Activated CD8-positive, alpha-beta T cell treated with anti-CD3 and anti-CD28 coated beads, Interleukin-2, amount 10 ng/mL, durations not matched to agents 7 days and 5 days (primary cell): Measurements from ENCODE around the gene TEX54. TPM values are rescaled to one million over a fixed set of nuclear protein-coding genes. Genes with fewer than 3 reads are reported as not detected.
A peak's percentile ranks its signal among the peaks of the same experiment; 100 is the strongest.
"Not testable (repeated sequence)": the region's sequence is repeated elsewhere in the genome, so short reads cannot be mapped to it uniquely, and the experiment has no call there.

Experiments used
- ATAC-seq: fragments of 150-1000 bp; cut with Tn5 transposase; one replicate; pipeline ENCODE4 v1.10.0; 2021; ENCODE audit warnings: moderate library complexity
- CTCF ChIA-PET: fragments of 350-600 bp; sonication (Branson Sonifier 250); formaldehyde crosslinking; loops from one replicate; lab custom pipeline; 2021; ENCODE audit warnings: antibody characterized with exemption; lab: Charles Lee
- POLR2A ChIA-PET: fragments of 350-600 bp; sonication (Branson Sonifier 250); formaldehyde crosslinking; loops from one replicate; lab custom pipeline; 2021; ENCODE audit warnings: antibody characterized with exemption; lab: Charles Lee
- DNase-seq: peaks from one replicate; pipeline ENCODE4 v3.0.0-alpha.2; 2020
- H3K27ac Mint-ChIP-seq: one replicate; pipeline ENCODE4 v1.8.0; 2021; ENCODE audit warnings: mild to moderate bottlenecking, mixed read lengths
- H3K27me3 Mint-ChIP-seq: one replicate; pipeline ENCODE4 v1.8.0; 2021; ENCODE audit warnings: low read depth, mixed read lengths
- H3K36me3 Mint-ChIP-seq: one replicate; pipeline ENCODE4 v1.8.0; 2021; ENCODE audit warnings: low read depth, mixed read lengths
- H3K4me1 Mint-ChIP-seq: one replicate; pipeline ENCODE4 v1.8.0; 2021; ENCODE audit warnings: low read depth, mixed read lengths
- H3K4me3 Mint-ChIP-seq: one replicate; pipeline ENCODE4 v1.8.0; 2021; ENCODE audit warnings: mild to moderate bottlenecking, mixed read lengths
- H3K9me3 Mint-ChIP-seq: one replicate; pipeline ENCODE4 v1.8.0; 2022; ENCODE audit warnings: mixed read lengths; ENCODE audit not compliant: insufficient read depth
- total RNA-seq, 2 experiments: library from RNA; stranded (reverse); gene quantifications; one replicate each; pipeline ENCODE4 v1.2.3, GENCODE V29; 2021

The TEX54 gene
- total RNA-seq, 2 experiments from 2014 or later = not detected

- no peak overlapping the region for H3K27ac Mint-ChIP-seq
- H3K9me3 Mint-ChIP-seq = no peaks in the 10 kb centered on the region
- ATAC-seq (no peak), DNase-seq (no peak)
- H3K4me3 Mint-ChIP-seq = no peak overlapping the region
- POLR2A ChIA-PET = interaction anchor here (1.7 to 3.3 kb wide), 3 partner anchors 19 to 34 kb away, joined by 10 to 12 read pairs (median 11); no protein-coding TSS in a partner anchor
- peaks cover 12% of the 10 kb centered on the region for H3K36me3 Mint-ChIP-seq
- H3K4me1 Mint-ChIP-seq = peaks cover 9% of the 10 kb centered on the region
- CTCF ChIA-PET = interaction anchor here (1.2 to 4.2 kb wide), 4 partner anchors 11 to 88 kb away, joined by 4 to 20 read pairs (median 6); partner anchors contain the start of gene TMEM179B
- no peaks in the 10 kb centered on the region for H3K27me3 Mint-ChIP-seq
These were observed 42.2 kb upstream of the TEX54 start for GRCh38 chr11:62874851-62875250.

DNA sequence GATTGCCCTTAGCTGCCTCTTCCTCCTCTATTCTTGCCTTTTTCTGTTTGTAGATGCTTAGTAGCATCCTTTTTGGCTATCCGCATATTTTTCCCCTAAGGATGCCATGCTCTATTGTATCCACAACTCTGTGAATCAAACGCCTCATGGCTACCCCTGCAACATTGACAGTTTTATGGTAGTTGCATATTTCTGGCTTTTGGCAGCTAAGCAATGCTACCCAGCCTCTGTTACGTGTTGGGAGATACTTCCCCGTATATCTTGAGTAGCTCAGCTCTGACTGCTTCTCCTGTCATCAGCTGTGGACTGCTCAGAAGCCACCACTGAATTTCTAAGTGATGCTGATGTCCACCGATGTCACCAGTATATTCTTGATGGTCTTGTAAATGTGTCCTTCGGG, 33.0 kb upstream of the TEX54 start:
- Mint-ChIP-seq H3K27ac (no peak overlapping the region), H3K4me1 (peaks cover 27% of the 10 kb centered on the region), H3K4me3 (no peak overlapping the region), H3K9me3 (no peaks in the 10 kb centered on the region), H3K36me3 (no peaks in the 10 kb centered on the region), H3K27me3 (no peaks in the 10 kb centered on the region)
- ChIA-PET CTCF (interaction anchor here (5.0 kb wide), 1 partner anchor 78 kb away, joined by 80 read pairs; the partner anchor contains the start of gene TMEM179B), POLR2A (interaction anchor here (0.6 to 5.9 kb wide), 4 partner anchors 10 to 25 kb away, joined by 3 to 68 read pairs (median 14); partner anchors contain the start of genes SLC3A2 and WDR74)
- no peak for ATAC-seq
- no peak for DNase-seq

DNA sequence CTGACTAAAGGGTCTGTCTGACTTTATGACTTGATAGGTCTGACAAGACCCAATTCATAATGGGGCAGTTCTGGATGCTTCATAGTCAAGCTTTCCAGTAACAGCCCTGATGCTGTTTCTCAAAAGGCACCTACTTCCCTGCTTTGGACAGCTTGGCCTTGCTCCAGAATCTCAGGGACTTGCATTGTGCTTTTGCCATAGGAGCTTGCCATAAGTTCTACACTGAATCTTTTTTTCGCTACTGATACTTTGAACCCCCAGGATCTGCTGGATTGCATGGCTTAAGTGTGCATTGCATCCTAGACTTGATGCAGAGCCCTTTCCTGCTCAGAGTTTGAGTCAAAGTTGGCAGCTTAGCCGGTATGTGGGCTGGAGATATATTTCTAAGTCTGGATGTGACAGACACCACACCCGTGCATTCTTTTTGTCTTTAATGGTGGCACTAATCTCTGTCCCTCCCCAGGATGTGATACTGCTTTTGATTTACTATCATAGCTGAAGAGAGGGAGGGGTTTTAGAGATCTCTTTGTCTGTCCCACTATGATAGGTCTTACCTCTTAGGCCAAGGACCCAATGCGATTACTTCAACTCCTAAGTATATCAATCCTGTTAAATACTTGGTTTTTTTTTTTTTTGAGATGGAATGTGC, 31.2 kb upstream of the TEX54 start:
- Mint-ChIP-seq H3K4me1 (peaks cover 41% of the 10 kb centered on the region), H3K27me3 (no peaks in the 10 kb centered on the region), H3K27ac (no peak overlapping the region), H3K4me3 (no peak overlapping the region), H3K9me3 (no peaks in the 10 kb centered on the region), H3K36me3 (peaks cover 5% of the 10 kb centered on the region)
- ATAC-seq (no peak), DNase-seq (no peak)
- ChIA-PET CTCF (interaction anchor here (0.8 to 5.0 kb wide), 17 partner anchors 9 to 439 kb away, joined by 3 to 80 read pairs (median 4); partner anchors contain the start of genes C11orf98, CSKMT, SLC3A2 and TMEM179B), POLR2A (interaction anchor here (0.6 to 5.9 kb wide), 7 partner anchors 8 to 1034 kb away, joined by 3 to 68 read pairs (median 6); partner anchors contain the start of genes SLC3A2 and WDR74)

GRCh38 chr11:62861564-62862192, 29.0 kb upstream of the TEX54 start:
- Mint-ChIP-seq H3K27ac (peak overlapping the region; percentile 60), H3K4me1 (peaks cover 57% of the 10 kb centered on the region)
- CTCF ChIA-PET = interaction anchor here (0.7 to 5.0 kb wide), 13 partner anchors 13 to 437 kb away, joined by 3 to 80 read pairs (median 4); partner anchors contain the start of genes HNRNPUL2, NXF1, POLR2G and SLC3A2
- ATAC-seq, H3K27me3 Mint-ChIP-seq, H3K4me3 Mint-ChIP-seq, DNase-seq, H3K36me3 Mint-ChIP-seq, H3K9me3 Mint-ChIP-seq: not testable (repeated sequence)
- POLR2A ChIA-PET = interaction anchor here (0.7 to 5.9 kb wide), 6 partner anchors 10 to 75 kb away, joined by 3 to 68 read pairs (median 4); partner anchors contain the start of genes SLC3A2, TMEM179B and WDR74

GRCh38 chr11:62860835-62861563, 28.4 kb upstream of the TEX54 start:
- DNase-seq (no peak), ATAC-seq (no peak)
- peaks cover 63% of the 10 kb centered on the region for H3K4me1 Mint-ChIP-seq
- H3K4me3 Mint-ChIP-seq = no peak overlapping the region
- CTCF ChIA-PET = interaction anchor here (0.8 to 5.0 kb wide), 9 partner anchors 14 to 240 kb away, joined by 3 to 80 read pairs (median 4); partner anchors contain the start of genes NXF1, POLR2G and TMEM179B
- POLR2A ChIA-PET = interaction anchor here (1.1 to 5.9 kb wide), 5 partner anchors 9 to 75 kb away, joined by 3 to 68 read pairs (median 5); partner anchors contain the start of genes SLC3A2, TMEM179B and WDR74
- H3K27ac Mint-ChIP-seq = peak overlapping the region; percentile 67
- H3K36me3 Mint-ChIP-seq = peaks cover 10% of the 10 kb centered on the region
- no peaks in the 10 kb centered on the region for H3K9me3 Mint-ChIP-seq
- H3K27me3 Mint-ChIP-seq = no peaks in the 10 kb centered on the region

DNA sequence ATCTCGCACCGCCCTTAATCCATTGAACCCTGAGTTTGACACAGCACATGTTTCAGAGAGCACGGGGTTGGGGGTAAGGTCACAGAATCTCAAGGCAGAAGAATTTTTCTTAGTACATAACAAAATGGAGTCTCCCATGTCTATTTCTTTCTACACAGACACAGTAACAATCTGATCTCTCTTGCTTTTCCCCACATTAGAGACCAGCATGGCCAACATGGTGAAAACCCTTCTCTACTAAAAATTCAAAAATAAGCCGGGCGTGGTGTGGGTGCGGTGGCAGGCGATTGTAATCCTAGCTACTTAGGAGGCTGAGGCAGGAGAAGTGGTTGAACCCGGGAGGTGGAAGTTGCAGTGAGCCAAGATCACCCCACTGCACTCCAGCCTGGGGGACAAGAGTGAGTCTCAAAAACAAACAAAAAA, 26.7 kb upstream of the TEX54 start:
- ATAC-seq, H3K27me3 Mint-ChIP-seq, CTCF ChIA-PET, H3K9me3 Mint-ChIP-seq, POLR2A ChIA-PET, H3K4me3 Mint-ChIP-seq, DNase-seq: not testable (repeated sequence)
- Mint-ChIP-seq H3K27ac (peak overlapping the region; percentile 24), H3K36me3 (peaks cover 26% of the 10 kb centered on the region), H3K4me1 (peaks cover 66% of the 10 kb centered on the region)

- no peak for DNase-seq
- ATAC-seq = no peak
- peaks cover 69% of the 10 kb centered on the region for H3K4me1 Mint-ChIP-seq
- no peaks in the 10 kb centered on the region for H3K27me3 Mint-ChIP-seq
- peak overlapping the region; percentile 62 for H3K4me3 Mint-ChIP-seq
- POLR2A ChIA-PET = interaction anchor here (1.2 to 10.5 kb wide), 4 partner anchors 15 to 72 kb away, joined by 4 to 507 read pairs (median 54); partner anchors contain the start of genes SLC3A2, STX5 and WDR74
- no peaks in the 10 kb centered on the region for H3K9me3 Mint-ChIP-seq
- peak overlapping the region; percentile 28 for H3K27ac Mint-ChIP-seq
- H3K36me3 Mint-ChIP-seq = peaks cover 37% of the 10 kb centered on the region
- CTCF ChIA-PET = interaction anchor here (0.6 to 5.1 kb wide), 5 partner anchors 24 to 434 kb away, joined by 3 to 58 read pairs (median 5); partner anchors contain the start of genes TAF6L and TMEM179B
These were observed 25.6 kb upstream of the TEX54 start for GRCh38 chr11:62858201-62858600.

DNA sequence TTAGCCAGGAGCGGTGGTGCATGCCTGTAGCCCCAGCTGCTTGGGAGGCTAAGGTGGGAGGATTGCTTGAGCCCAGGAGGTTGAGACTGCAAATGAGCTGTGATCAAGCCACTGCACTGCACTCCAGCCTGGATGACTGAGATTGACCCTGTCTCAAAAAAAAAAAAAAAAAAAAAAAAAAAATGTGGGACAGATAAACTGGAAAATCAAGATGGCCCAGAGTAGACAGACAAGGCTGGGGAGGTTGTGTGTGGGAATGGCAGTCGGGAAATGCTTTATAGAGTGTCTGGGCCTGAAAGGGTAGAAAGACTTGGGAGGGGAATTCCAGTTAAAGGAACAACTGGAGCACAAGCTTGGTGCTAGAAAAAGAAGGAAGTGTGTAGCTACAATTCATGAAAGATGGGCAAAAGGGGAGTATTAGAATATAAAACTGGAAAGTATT, 24.9 kb upstream of the TEX54 start:
- H3K4me1 Mint-ChIP-seq = peaks cover 71% of the 10 kb centered on the region
- H3K4me3 Mint-ChIP-seq = peak overlapping the region; percentile 99
- H3K36me3 Mint-ChIP-seq = peaks cover 44% of the 10 kb centered on the region
- DNase-seq = no peak
- no peaks in the 10 kb centered on the region for H3K9me3 Mint-ChIP-seq
- CTCF ChIA-PET = interaction anchor here (0.6 to 5.1 kb wide), 5 partner anchors 24 to 433 kb away, joined by 3 to 58 read pairs (median 5); partner anchors contain the start of genes TAF6L and TMEM179B
- no peak for ATAC-seq
- H3K27me3 Mint-ChIP-seq = no peaks in the 10 kb centered on the region
- H3K27ac Mint-ChIP-seq = peak overlapping the region; percentile 32
- POLR2A ChIA-PET = interaction anchor here (1.2 to 10.5 kb wide), 4 partner anchors 14 to 71 kb away, joined by 4 to 507 read pairs (median 54); partner anchors contain the start of genes SLC3A2, STX5 and WDR74

- peak; percentile 42 for DNase-seq
- CTCF ChIA-PET = interaction anchor here (0.7 to 5.1 kb wide), 14 partner anchors 16 to 462 kb away, joined by 3 to 58 read pairs (median 4); partner anchors contain the start of genes HNRNPUL2, SLC3A2, TMEM179B and TMEM223
- Mint-ChIP-seq H3K36me3 (peaks cover 54% of the 10 kb centered on the region), H3K9me3 (no peaks in the 10 kb centered on the region), H3K27me3 (no peaks in the 10 kb centered on the region), H3K4me1 (peaks cover 73% of the 10 kb centered on the region), H3K27ac (peak overlapping the region; percentile 98), H3K4me3 (peak overlapping the region; percentile 99)
- ATAC-seq = no peak
- POLR2A ChIA-PET = interaction anchor here (0.8 to 10.5 kb wide), 41 partner anchors 9 to 928 kb away, joined by 3 to 507 read pairs (median 6); partner anchors contain the start of genes B3GAT3, C11orf98, CSKMT and EEF1G
These were observed 23.8 kb upstream of the TEX54 start for GRCh38 chr11:62856333-62856895.
